HS-27A (cell line): ENCODE data around the gene SNX32.

ENCODE experiments used
- DNase-seq: peaks from one replicate; pipeline ENCODE4 v3.0.0-alpha.2; 2012; ENCODE audit warnings: low read depth, missing footprints

SNX32 gene

DNA sequence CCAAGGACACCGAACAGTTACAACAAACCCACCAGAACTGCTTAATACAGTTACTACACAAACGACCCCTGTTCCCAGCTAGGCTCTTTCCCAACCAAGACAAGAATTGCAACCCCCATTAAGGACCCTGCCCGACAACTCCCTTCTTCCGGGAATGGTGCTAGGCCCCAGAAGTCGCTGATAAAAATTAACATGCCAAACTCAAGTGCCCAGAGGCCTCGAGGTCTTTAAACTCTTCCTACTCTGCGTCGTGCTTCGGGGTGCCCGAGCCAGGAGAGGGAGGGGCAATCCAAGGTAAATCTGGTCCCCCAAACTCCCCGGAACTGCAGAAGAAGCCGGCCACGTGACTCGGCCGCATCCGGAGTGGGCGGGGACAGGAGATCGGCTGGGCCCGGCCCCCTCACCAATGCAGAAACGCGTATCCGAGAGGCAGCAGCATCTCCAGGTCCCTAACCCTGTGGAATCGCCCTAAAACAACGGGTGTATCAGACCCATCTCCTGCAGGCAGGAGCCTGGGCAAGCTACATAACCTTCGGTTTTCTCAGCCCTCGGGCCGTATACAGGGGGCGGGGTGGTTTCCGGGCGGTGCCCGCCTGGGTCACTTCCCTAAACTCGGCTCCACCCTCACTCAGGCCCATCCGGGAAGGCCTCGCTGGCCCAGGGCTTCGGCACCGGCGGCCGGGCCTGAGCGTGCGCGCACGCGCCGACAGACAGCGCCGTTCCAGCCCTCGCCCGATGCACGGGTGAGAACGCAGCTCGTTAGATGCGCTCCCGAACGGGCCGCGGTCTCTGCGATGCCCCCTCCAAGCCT is 23.1 kb downstream of the SNX32 start:
- no peak for DNase-seq

GRCh38 chr11:65857500-65857852 is 23.7 kb downstream of the SNX32 start:
- DNase-seq: no peak

GRCh38 chr11:65857853-65858680 is 24.3 kb downstream of the SNX32 start, which contains the start of gene CFL1:
CFL1 (minus strand) TSS chr11:65858180; CDS start chr11:65858099, 81 bp downstream.
- peak; percentile 94 for DNase-seq

- DNase-seq: no peak
These were observed 24.9 kb downstream of the SNX32 start for GRCh38 chr11:65858681-65859087.

- DNase-seq: peak; percentile 98
These were observed 25.5 kb downstream of the SNX32 start for GRCh38 chr11:65859095-65859811.

- peak; percentile 72 for DNase-seq
These were observed 26.1 kb downstream of the SNX32 start for GRCh38 chr11:65859812-65860277.

GRCh38 chr11:65860278-65861164 is 26.8 kb downstream of the SNX32 start, which contains the start of gene MUS81:
MUS81 (plus strand) TSS chr11:65860433; CDS start chr11:65860754, 321 bp downstream.
- DNase-seq: peak; percentile 99

GRCh38 chr11:65861165-65861505 is 27.4 kb downstream of the SNX32 start:
- no peak for DNase-seq

DNA sequence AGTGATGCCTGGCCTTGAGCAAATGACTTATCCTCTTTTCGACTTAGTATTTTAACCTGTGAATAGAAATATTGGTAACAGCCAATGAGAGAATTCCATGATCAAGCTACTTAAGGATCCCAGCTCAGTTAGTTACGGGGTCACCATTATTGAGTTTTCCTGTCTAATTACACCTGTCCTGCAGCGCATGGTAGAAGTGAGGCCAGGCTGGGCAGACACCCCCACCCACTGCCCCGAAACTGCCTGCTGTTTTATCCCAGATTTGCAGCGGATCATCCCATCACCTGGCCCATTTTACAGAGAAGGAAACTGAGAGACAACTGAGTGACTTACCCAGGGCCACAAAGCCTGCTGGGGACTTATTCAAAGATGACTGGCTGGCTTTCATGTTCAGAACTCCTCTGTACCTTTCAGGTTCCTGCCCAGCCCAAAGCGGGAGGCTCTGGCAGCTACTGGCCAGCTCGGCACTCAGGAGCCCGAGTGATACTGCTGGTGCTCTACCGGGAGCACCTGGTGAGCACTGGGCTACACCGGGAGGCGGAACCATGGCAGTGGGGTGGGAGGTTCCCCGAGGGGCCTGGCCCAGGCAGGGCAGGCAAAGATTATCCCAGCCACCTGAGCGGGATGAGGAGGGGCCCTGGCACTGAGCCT is 27.9 kb downstream of the SNX32 start:
- DNase-seq: no peak

DNA sequence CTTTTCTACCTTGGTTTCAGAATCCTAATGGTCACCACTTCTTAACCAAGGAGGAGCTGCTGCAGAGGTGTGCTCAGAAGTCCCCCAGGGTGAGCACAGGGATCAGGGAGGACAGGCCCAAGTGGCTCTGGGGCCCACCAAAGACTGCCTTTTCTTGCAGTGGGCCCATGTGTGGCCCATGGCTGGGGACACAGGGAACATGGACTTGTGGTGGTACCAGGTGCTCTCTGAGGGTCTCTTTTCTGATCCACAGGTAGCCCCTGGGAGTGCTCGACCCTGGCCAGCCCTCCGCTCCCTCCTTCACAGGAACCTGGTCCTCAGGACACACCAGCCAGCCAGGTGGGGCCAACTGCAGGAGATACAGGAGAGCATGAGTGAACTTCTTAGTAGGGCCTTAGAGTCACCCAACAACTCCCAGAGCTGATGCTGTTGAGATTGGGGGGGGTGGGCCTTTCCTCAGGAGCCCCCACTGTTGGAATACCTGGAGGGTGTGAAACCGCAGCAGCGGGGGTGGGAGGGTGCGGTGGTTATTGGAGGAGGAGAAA is 28.5 kb downstream of the SNX32 start:
- DNase-seq: no peak

GRCh38 chr11:65862941-65863888 is 29.5 kb downstream of the SNX32 start:
- no peak for DNase-seq

GRCh38 chr11:65863889-65864705 is 30.3 kb downstream of the SNX32 start:
- DNase-seq: no peak

DNA sequence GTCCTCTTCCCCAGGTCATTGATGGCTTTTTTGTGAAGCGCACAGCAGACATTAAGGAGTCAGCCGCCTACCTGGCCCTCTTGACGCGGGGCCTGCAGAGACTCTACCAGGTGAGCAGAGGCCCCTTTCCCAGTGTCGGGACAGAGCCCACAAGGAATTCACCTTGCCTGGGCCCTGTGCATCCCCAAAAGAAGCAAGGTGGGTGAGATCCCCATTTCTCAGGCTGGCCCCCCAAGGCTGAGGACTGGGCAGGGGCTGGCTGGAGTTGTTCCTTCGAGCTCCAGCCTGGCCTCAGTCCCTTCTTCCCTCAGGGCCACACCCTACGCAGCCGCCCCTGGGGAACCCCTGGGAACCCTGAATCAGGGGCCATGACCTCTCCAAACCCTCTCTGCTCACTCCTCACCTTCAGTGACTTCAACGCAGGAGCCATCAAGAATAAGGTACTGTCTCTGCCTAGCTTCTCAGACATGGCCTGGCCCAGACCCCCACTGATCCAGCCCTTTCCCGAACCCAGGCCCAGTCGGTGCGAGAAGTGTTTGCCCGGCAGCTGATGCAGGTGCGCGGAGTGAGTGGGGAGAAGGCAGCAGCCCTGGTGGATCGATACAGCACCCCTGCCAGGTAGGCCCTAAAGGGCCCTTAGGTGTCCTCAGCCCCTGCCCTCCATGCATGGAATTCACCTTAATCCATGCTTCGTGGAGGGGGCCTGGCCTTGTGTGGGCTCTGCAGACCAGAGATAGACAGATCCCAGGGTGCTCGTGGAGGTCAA is 31.1 kb downstream of the SNX32 start:
- DNase-seq: no peak

GRCh38 chr11:65865550-65866172 is 31.9 kb downstream of the SNX32 start:
- no peak for DNase-seq

DNA sequence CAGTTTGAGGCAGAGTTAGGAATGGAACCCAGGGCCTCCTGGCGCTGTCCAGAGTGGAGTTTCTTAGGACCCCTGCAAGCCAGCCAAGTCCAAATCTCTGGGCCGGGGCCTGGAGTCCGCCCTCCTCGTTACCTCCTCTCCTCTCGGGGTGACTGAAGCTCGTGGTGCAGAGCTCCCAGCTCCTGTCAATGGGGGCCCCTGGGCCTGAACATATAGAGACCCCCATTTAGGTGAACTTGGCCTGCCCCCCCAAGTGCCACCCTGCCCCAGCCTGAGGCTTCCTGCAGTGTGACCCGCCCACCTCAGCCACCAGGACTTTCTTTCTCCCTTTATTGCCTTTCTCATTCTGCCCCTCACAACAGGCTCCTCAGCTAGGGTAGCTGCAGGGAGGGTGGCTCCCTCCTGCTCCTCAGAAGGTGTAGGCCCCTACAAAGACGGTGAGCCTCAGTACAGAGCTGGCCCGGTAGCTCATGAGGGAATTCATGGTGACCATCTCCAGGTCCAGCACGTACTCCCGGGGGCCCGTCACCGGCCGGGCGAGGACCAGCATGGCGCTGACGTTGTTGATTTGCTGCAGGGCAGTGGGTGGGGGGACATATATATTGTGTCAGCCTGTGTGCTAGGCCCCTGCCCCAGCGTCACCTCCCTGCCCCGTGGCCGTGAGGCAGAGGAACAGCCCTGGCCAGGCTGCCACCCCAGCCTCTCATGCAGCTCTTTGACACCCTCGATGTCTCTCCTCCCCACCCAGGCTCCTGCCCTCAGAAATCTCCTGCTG is 32.9 kb downstream of the SNX32 start:
- no peak for DNase-seq

- DNase-seq: no peak
These were observed 33.7 kb downstream of the SNX32 start for GRCh38 chr11:65867284-65868071.
